ENCODE measurements around the gene ICAM2.
"Not testable (repeated sequence)": the region's sequence is repeated elsewhere in the genome, so short reads cannot be mapped to it uniquely, and the experiment has no call there.

ICAM2 gene

GRCh38 chr17:64009571-64010402 is 10.6 kb downstream of the ICAM2 start:
- H3K27ac ChIP-seq, result no peak overlapping the region
- no peak for TF ChIP-seq ZFX (IDR thresholded peaks at IDR 0.05; ENCODE audit: borderline replicate concordance)
- no peak for TF ChIP-seq CTCF (IDR thresholded peaks at IDR 0.05)

- TF ChIP-seq CTCF (IDR thresholded peaks at IDR 0.05) (no peak), ZFX (IDR thresholded peaks at IDR 0.05; ENCODE audit: borderline replicate concordance) (no peak)
- H3K27ac ChIP-seq, result no peak overlapping the region
Observed at GRCh38 chr17:64008830-64009229, 11.6 kb downstream of the ICAM2 start.

GRCh38 chr17:64008346-64008745 is 12.1 kb downstream of the ICAM2 start:
- no peak overlapping the region for H3K27ac ChIP-seq
- TF ChIP-seq CTCF (IDR thresholded peaks at IDR 0.05) (no peak), ZFX (IDR thresholded peaks at IDR 0.05; ENCODE audit: borderline replicate concordance) (no peak)

GRCh38 chr17:64007838-64008282 is 12.6 kb downstream of the ICAM2 start:
- no peak overlapping the region for H3K27ac ChIP-seq
- TF ChIP-seq CTCF (IDR thresholded peaks at IDR 0.05) (no peak), ZFX (IDR thresholded peaks at IDR 0.05; ENCODE audit: borderline replicate concordance) (no peak)

GRCh38 chr17:64007089-64007837 is 13.2 kb downstream of the ICAM2 start:
- not testable (repeated sequence) for H3K27ac ChIP-seq

- TF ChIP-seq ZFX (IDR thresholded peaks at IDR 0.05; ENCODE audit: borderline replicate concordance), result no peak
- TF ChIP-seq CTCF (IDR thresholded peaks at IDR 0.05), result no peak
- H3K27ac ChIP-seq, result no peak overlapping the region
Observed at GRCh38 chr17:64006361-64007088, 13.9 kb downstream of the ICAM2 start.

GRCh38 chr17:64005734-64006167 is 14.7 kb downstream of the ICAM2 start:
- TF ChIP-seq CTCF (IDR thresholded peaks at IDR 0.05), result no peak
- TF ChIP-seq ZFX (IDR thresholded peaks at IDR 0.05; ENCODE audit: borderline replicate concordance), result no peak
- H3K27ac ChIP-seq, result no peak overlapping the region

Data from 22Rv1 (cell line).